ENCODE data around the gene PDCD6IP.

DNA sequence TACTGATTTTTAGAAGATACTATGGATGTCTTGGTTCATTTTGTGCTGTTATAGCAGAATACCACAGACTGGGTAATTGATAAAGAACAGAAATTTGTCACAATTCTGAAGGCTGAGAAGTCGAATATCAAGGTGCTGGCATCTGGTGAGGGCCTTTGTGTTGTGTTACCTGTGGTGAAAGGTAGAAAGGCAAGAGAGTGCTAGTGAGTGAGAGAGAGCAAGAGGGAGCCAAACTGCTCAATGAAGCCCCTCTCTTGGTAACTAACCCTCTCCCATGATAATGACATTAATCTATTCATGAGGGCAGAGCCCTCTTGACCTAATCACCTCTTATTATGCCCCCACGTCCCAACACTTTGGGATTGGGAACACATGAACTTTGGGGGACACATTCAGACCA, 31.3 kb downstream of the PDCD6IP start:
- no peak for TF ChIP-seq EZH2phosphoT487 (IDR thresholded peaks at IDR 0.05; ENCODE audit: low read length)
- TF ChIP-seq, protein P1, sequence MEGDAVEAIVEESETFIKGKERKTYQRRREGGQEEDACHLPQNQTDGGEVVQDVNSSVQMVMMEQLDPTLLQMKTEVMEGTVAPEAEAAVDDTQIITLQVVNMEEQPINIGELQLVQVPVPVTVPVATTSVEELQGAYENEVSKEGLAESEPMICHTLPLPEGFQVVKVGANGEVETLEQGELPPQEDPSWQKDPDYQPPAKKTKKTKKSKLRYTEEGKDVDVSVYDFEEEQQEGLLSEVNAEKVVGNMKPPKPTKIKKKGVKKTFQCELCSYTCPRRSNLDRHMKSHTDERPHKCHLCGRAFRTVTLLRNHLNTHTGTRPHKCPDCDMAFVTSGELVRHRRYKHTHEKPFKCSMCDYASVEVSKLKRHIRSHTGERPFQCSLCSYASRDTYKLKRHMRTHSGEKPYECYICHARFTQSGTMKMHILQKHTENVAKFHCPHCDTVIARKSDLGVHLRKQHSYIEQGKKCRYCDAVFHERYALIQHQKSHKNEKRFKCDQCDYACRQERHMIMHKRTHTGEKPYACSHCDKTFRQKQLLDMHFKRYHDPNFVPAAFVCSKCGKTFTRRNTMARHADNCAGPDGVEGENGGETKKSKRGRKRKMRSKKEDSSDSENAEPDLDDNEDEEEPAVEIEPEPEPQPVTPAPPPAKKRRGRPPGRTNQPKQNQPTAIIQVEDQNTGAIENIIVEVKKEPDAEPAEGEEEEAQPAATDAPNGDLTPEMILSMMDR (IDR thresholded peaks at IDR 0.05; ENCODE audit: low read length), result no peak

Data from MM.1S (cell line).